Measurements from ENCODE around the gene POLR1E. TPM values are rescaled to one million over a fixed set of nuclear protein-coding genes. Genes with fewer than 3 reads are reported as not detected.

Gene POLR1E
- total RNA-seq, 1 experiment from 2014 or later, result 60.9 TPM

- Histone ChIP-seq H3K36me3 (ENCODE audit: control insufficient read depth in 1 of 2, insufficient read depth in 2 of 2, low read length in 2 of 2) (peaks cover 10 to 45% of the 10 kb centered on the region in 2 experiments; a peak in 3 of 4 replicates), H3K9me2 (ENCODE audit: insufficient read depth) (no peaks in the 10 kb centered on the region), H3K9me3 (ENCODE audit: control insufficient read depth in 1 of 2, insufficient read depth in 1 of 2, low read depth in 1 of 2, low read length in 2 of 2) (no peaks in the 10 kb centered on the region), H3K4me1 (ENCODE audit: control insufficient read depth in 1 of 2, insufficient read depth in 2 of 2, low read length in 2 of 2) (peaks cover 0 to 19% of the 10 kb centered on the region in 2 experiments; a peak in 3 of 4 replicates), H3K27me3 (ENCODE audit: insufficient read depth, low read length) (no peaks in the 10 kb centered on the region), H3K9ac (ENCODE audit: low read length) (no peak overlapping the region), H3K27ac (ENCODE audit: low read depth, low read length) (no peak overlapping the region), H3K79me2 (ENCODE audit: insufficient read depth, low read length) (peaks cover 99% of the 10 kb centered on the region), H3K4me2 (ENCODE audit: low read length) (no peak overlapping the region), H4K20me1 (ENCODE audit: insufficient read depth) (peaks cover 35% of the 10 kb centered on the region), H2AFZ (ENCODE audit: low read depth, low read length, poor library complexity, severe bottlenecking) (no peak overlapping the region), H3K4me3 (replicated peaks in 1 of 2; ENCODE audit: low read depth in 1 of 2, low read length in 2 of 2) (no peak overlapping the region)
- TF ChIP-seq, protein P1, sequence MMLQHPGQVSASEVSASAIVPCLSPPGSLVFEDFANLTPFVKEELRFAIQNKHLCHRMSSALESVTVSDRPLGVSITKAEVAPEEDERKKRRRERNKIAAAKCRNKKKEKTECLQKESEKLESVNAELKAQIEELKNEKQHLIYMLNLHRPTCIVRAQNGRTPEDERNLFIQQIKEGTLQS (IDR thresholded peaks at IDR 0.05), result no peak
- TF ChIP-seq SP1 (IDR thresholded peaks at IDR 0.05; ENCODE audit: low read depth) (no peak), SRF (IDR thresholded peaks at IDR 0.05; ENCODE audit: low read depth) (no peak), EZH2 (IDR thresholded peaks at IDR 0.05) (no peak), POLR2A (IDR thresholded peaks at IDR 0.05; ENCODE audit: borderline replicate concordance, extremely low read depth, insufficient read depth, insufficient read length) (no peak), SIN3A (IDR thresholded peaks at IDR 0.05; ENCODE audit: low read depth) (no peak), JUND (IDR thresholded peaks at IDR 0.05) (no peak), TCF7L2 (IDR thresholded peaks at IDR 0.05; ENCODE audit: borderline replicate concordance, extremely low read depth, insufficient read depth, insufficient read length) (no peak), EGR1 (IDR thresholded peaks at IDR 0.05; ENCODE audit: low read depth) (no peak), ZFX (IDR thresholded peaks at IDR 0.05) (no peak), RAD21 (IDR thresholded peaks at IDR 0.05; ENCODE audit: low read depth) (no peak)
- intact Hi-C loops (cut with micrococcal nuclease), result no loop called here
- ChIA-PET POLR2A (no interaction called here), RAD21 (ENCODE audit: low non-redundant PET in 1 of 2, low total read pairs in 2 of 2, uncharacterized antibody in 2 of 2, unreplicated experiment in 2 of 2) (no interaction called here), CTCF (no interaction called here)
- ATAC-seq (no peak), DNase-seq (ENCODE audit: low read depth, low spot score) (no peak)
- no TSS peak for BruUV-seq (replicated peaks)
These were observed 39.9 kb upstream of the POLR1E start for GRCh38 chr9:37445832-37446231.

DNA sequence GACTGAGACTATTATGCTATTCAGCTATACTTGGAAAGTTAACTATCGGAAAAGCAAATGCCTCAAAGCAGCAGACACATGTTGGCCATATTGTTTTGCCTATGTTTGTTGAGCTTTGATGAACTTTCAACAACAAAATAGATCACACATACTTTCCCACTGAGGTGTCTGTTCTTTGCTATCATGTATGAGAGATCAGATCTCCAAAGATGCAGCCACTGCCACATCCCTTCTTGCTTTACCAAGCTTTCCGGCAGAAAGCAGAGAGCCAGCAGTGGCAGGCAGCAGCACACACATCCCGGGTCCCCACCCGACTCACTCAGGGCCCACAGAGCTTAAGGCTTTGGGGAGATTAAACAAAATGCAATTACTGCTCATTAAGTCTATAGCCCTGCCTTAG is 39.3 kb upstream of the POLR1E start:
- H3K27ac ChIP-seq (ENCODE audit: low read depth, low read length), result no peak overlapping the region
- TF ChIP-seq ZFX (IDR thresholded peaks at IDR 0.05) (no peak), CBX3 (IDR thresholded peaks at IDR 0.05; ENCODE audit: low read depth) (no peak), ZNF274 (IDR thresholded peaks at IDR 0.05; ENCODE audit: low read depth, low read length) (no peak), CEBPB (IDR thresholded peaks at IDR 0.05; ENCODE audit: low read depth) (no peak), TCF7L2 (IDR thresholded peaks at IDR 0.05; ENCODE audit: borderline replicate concordance, extremely low read depth, insufficient read depth, insufficient read length) (no peak), YY1 (IDR thresholded peaks at IDR 0.05; ENCODE audit: extremely low read depth, insufficient replicate concordance, low read depth, low read length) (no peak), RAD21 (IDR thresholded peaks at IDR 0.05; ENCODE audit: low read depth) (no peak), EGR1 (IDR thresholded peaks at IDR 0.05; ENCODE audit: low read depth) (no peak), POLR2AphosphoS5 (IDR thresholded peaks at IDR 0.05; ENCODE audit: low read depth, low read length) (no peak), JUND (IDR thresholded peaks at IDR 0.05) (no peak), ELF1 (IDR thresholded peaks at IDR 0.05; ENCODE audit: borderline replicate concordance, low read depth) (no peak), SP1 (IDR thresholded peaks at IDR 0.05; ENCODE audit: low read depth) (no peak), SIN3A (IDR thresholded peaks at IDR 0.05; ENCODE audit: low read depth) (no peak)
- TF ChIP-seq, protein P1 (IDR thresholded peaks at IDR 0.05), result no peak
- CTCF ChIA-PET, result no interaction called here

More for the DNA sequence above, 39.3 kb upstream of the POLR1E start:
- no peak overlapping the region for H3K4me3 ChIP-seq (replicated peaks in 1 of 2; ENCODE audit: low read depth in 1 of 2, low read length in 2 of 2)
- no peak for DNase-seq (ENCODE audit: low read depth, low spot score)
- no peak for ATAC-seq
- H3K4me2 ChIP-seq (ENCODE audit: low read length), result no peak overlapping the region
- ChIA-PET POLR2A (no interaction called here), RAD21 (ENCODE audit: low non-redundant PET in 1 of 2, low total read pairs in 2 of 2, uncharacterized antibody in 2 of 2, unreplicated experiment in 2 of 2) (no interaction called here)
- H3K79me2 ChIP-seq (ENCODE audit: insufficient read depth, low read length), result peaks cover 99% of the 10 kb centered on the region
- no peaks in the 10 kb centered on the region for H3K9me2 ChIP-seq (ENCODE audit: insufficient read depth)
- no peaks in the 10 kb centered on the region for H3K27me3 ChIP-seq (ENCODE audit: insufficient read depth, low read length)
- H3K9me3 ChIP-seq (ENCODE audit: control insufficient read depth in 1 of 2, insufficient read depth in 1 of 2, low read depth in 1 of 2, low read length in 2 of 2), result no peaks in the 10 kb centered on the region
- intact Hi-C loops (cut with micrococcal nuclease), result no loop called here
- H2AFZ ChIP-seq (ENCODE audit: low read depth, low read length, poor library complexity, severe bottlenecking), result no peak overlapping the region
- BruUV-seq (replicated peaks), result no TSS peak
- H4K20me1 ChIP-seq (ENCODE audit: insufficient read depth), result peaks cover 35% of the 10 kb centered on the region
- no peak overlapping the region for H3K9ac ChIP-seq (ENCODE audit: low read length)
- H3K4me1 ChIP-seq (ENCODE audit: control insufficient read depth in 1 of 2, insufficient read depth in 2 of 2, low read length in 2 of 2), result peaks cover 0 to 19% of the 10 kb centered on the region in 2 experiments; a peak in 3 of 4 replicates
- H3K36me3 ChIP-seq (ENCODE audit: control insufficient read depth in 1 of 2, insufficient read depth in 2 of 2, low read length in 2 of 2), result peaks cover 7 to 40% of the 10 kb centered on the region in 2 experiments; a peak in 3 of 4 replicates
